Endometrium (tissue), 2 donors: ENCODE results near the gene ZBTB7C.

ENCODE experiments used
- FAIRE-seq: peaks from 2 replicates; lab custom pipeline; 2012; peaks lifted over from hg19 to GRCh38; lab: Jason Lieb, UNC
- donor health status: control.
- donor health status: control.

The ZBTB7C gene

GRCh38 chr18:48188609-48189008, 220.6 kb downstream of the ZBTB7C start:
- FAIRE-seq: no peak

DNA sequence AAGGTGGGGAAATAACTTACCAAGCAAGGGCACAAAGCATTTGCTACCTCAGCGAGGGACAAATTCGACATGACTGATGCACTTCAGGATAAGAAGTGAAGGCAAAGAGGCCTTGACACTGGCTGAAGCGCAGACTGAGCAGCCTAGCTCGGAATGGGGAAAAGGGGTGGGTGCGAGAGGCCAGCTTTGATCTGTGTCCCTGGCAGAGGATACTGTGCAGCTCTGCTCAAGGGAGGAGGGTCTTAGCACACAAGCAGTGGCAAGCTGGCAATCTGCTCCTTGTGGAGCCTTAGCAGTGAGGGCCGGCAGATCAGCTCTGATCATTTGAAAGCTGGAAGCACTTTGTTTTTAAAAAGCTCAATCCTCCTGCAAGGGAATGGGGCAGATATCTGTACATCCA, 222.3 kb downstream of the ZBTB7C start:
- no peak for FAIRE-seq

GRCh38 chr18:48186131-48186766, 222.9 kb downstream of the ZBTB7C start:
- no peak for FAIRE-seq

DNA sequence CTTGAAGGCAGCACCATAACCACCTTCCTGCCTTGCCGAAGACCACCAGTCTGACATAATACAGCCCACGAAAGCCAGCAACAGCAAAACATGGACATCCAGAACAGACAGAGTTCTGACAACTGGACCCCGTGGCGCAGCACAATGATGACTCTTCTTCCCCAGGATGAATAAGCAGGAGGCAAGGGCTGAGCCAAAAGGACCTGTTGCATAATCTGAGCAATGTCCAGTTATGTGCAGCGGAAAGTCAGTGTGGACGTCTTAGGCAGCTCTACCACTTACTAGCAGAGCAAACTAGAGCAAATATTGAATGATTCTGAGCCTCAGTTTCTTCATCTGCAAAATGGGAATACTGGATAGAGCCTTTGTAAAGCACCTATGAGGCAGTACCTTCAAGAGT, 225.1 kb downstream of the ZBTB7C start:
- no peak for FAIRE-seq

- FAIRE-seq: no peak
Measured at GRCh38 chr18:48183613-48184012, 225.6 kb downstream of the ZBTB7C start.

DNA sequence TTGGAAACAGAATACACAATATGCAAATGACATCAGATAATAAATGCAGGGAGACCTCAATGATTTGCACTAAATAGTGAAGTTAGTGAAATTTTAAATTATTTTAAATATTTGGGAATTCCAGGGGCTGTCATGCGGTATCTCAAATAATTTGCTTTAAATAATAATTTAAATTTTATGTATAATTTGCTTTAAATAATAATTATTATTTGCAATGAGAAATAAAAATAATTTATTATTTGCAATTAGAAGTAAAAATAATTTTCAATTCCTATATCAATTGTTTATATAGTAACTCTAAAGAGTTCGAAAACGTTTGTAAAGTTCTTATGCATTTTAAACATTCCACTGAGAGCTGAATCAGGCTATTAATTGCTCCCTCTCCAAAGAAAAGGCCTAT, 226.4 kb downstream of the ZBTB7C start:
- FAIRE-seq: peak; percentile 51

- no peak for FAIRE-seq
Measured at GRCh38 chr18:48181857-48182256, 227.3 kb downstream of the ZBTB7C start.

GRCh38 chr18:48181087-48181823, 227.9 kb downstream of the ZBTB7C start:
- no peak for FAIRE-seq

DNA sequence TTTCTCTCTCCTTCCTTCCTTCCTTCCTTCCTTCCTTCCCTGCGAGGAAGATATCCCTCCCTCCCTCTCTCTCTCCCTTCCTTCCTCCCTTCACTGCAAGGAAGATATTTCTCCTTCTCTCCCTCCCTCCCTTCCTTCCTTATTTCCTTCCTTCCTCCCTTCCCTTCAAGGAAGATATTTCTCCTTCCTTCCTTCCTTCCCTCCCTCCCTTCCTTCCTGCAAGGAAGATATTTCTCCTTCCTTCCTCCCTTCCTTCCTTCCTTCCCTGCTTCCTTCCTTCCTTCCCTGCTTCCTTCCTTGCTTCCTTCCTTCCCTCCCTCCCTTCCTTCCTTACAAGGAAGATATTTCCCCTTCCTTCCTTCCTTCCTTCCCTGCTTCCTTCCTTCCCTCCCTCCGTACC, 229.5 kb downstream of the ZBTB7C start:
- FAIRE-seq: no peak

- FAIRE-seq: no peak
Measured at GRCh38 chr18:48179001-48179400, 230.2 kb downstream of the ZBTB7C start.

DNA sequence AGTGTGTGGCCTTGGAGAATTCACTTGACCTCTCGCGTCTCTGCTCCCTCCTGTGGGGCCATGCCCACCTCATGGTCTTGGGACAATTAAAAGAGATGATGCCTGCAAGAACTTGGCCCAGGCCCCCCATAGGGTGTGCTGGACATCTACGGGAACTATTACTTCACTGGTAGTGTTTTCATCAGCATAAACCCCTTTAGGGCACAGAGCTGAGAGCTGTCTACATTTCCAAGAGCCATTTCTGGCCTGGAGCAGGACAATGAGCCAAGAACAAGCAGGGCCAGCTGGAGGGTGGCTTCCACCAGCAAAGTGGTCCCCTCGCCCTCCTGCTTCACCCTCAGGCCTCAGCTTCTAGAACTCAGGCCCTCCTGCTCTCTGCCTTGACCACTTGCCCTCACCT, 232.3 kb downstream of the ZBTB7C start:
- no peak for FAIRE-seq

DNA sequence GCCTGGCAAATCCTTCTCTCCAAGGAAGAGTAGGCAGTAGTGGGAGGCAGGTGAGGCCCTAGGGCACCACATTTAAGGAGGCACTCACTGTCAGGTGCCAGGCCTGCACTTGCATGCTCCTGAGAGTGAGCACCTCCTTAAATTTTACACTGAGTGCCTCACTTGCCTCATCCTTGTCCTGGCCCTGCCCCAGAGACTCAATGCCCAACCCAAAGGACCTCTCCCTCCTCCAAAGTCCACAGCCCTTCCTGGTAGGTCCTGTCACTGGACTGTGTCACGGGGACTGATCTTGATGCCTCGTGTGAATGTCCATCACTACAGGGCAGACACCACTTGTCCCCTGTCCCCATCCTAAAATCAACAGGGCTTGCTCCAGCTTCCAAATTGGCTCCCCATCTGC, 235.6 kb downstream of the ZBTB7C start:
- no peak for FAIRE-seq

- no peak for FAIRE-seq
Measured at GRCh38 chr18:48172226-48173006, 236.8 kb downstream of the ZBTB7C start.

DNA sequence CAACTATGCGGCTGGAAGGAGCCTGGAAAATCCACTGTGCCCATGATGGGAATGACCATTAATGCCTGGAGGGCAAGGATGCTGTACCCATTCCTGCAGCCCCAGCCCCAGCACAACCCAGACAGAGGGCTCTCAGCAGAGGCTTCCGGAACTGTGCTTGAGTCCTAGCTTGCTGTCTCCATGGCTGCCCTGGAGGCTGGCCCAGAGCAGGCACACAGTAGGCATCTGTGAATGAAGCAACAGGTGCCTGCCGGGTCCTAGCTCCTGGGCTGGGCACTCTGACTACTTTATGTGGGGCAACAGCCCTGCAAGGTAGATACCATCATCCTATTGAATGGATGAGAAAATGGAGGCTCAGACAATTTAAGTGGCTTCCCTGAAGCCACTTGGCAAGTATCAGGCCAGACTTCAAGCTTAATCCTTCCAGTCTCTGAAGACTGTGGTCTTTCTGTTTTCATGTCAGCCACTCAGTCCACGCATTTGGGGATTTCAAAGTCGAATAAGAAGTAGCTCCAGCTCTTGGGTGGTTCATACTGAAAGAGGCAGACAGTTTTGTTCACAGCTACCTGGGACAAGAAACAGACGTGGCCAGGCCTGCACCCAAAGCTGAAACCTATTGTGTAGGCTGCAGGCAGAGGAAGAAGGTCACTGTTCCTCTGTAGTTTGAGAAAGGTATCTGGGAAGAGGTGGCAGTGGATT, 237.5 kb downstream of the ZBTB7C start:
- no peak for FAIRE-seq

DNA sequence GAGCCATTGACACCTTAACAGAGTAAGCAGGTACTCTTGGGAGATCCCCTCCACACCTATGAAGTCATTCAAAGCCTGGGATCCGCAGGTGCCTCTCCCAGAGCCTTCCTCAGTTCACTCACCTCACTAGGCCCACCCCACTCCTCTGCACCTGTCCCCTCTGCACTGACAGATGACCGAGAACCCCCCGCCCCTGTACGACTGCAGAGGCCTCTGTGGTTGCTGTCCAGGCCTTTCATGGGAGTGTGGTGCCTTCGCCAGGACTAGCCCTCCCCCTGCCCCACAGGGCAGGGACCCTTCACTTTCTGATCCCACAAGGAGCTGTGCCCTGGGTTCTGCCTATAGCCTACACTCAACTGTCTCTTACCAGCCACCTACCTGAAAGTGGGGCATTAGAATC, 238.5 kb downstream of the ZBTB7C start:
- FAIRE-seq: no peak

DNA sequence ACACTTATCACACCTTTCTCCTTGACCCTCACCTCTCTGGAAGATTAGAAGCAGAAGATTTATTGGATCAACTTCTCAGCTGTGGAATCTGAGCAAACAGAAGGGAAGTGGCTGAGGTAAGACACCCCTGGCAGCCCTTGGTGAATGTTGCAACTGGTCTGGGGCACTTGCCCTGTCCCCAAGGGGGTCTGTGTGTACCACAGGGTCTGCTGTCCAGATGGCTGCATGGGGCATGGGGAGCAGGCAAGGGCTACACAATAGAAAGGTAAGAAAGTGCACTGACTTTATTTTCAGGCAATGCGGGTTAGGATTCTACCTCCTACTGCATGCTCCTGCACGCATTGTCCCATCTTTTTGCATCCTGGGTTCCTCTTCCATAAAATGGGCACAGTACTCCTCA, 240.3 kb downstream of the ZBTB7C start:
- no peak for FAIRE-seq

DNA sequence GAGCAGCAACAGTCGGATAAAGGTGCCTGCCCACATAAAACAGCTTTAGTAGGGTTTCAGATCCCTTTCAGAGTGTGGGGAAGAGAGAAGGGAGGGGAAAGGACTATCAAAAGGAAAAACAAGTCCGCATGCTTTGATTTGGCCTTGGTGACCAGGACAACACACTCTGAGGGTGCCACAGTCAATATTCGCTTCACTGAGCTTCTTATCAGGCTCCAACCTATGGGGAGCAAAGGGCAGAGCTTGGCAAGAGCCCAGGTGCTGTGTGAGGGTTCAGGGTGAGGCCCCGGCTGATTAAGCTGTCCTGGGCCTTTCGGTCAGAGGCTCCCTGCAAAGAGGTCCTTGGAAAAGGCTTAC, 241.3 kb downstream of the ZBTB7C start:
- no peak for FAIRE-seq

GRCh38 chr18:48166336-48166875, 242.8 kb downstream of the ZBTB7C start:
- FAIRE-seq: no peak

GRCh38 chr18:48165111-48165866, 243.9 kb downstream of the ZBTB7C start:
- FAIRE-seq: no peak

- no peak for FAIRE-seq
Measured at GRCh38 chr18:48164701-48165100, 244.5 kb downstream of the ZBTB7C start.

- no peak for FAIRE-seq
Measured at GRCh38 chr18:48164116-48164515, 245.1 kb downstream of the ZBTB7C start.

DNA sequence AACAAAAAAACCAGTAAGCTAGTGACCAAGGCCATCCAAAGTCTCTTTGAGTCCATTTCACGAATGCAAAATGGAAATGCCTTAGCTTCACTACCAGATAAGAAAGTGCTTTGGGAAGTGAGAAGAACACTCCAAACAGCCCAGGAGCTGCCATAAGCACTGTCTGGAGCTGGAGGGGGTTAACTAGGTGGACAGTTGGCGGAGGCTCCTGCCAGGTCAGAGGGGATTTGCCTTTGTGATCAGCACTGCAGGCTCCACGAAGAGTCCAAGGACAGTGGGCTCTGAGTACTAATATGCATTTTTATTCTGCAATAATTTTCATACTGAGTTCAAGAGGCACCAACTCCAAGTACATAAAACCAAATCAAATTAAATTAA, 245.5 kb downstream of the ZBTB7C start:
- FAIRE-seq: no peak
